ENCODE data around the gene HBQ1. TPM values are rescaled to one million over a fixed set of nuclear protein-coding genes. Genes with fewer than 3 reads are reported as not detected.

Gene HBQ1
- total RNA-seq, 1 experiment from 2014 or later: not detected

- BruUV-seq (replicated peaks): no TSS peak
- DNase-seq (ENCODE audit: low read depth, low spot score) (peak; percentile 12), ATAC-seq (peak; percentile 72; the same call in 1 of the 2 replicates)
- Histone ChIP-seq H4K20me1 (ENCODE audit: insufficient read depth) (no peaks in the 10 kb centered on the region), H3K4me1 (ENCODE audit: control insufficient read depth in 1 of 2, insufficient read depth in 2 of 2, low read length in 2 of 2) (peaks cover 0 to 5% of the 10 kb centered on the region in 2 experiments; a peak in 1 of 4 replicates), H3K9me3 (ENCODE audit: control insufficient read depth in 1 of 2, insufficient read depth in 1 of 2, low read depth in 1 of 2, low read length in 2 of 2) (no peaks in the 10 kb centered on the region), H3K27me3 (ENCODE audit: insufficient read depth, low read length) (no peaks in the 10 kb centered on the region), H3K9ac (ENCODE audit: low read length) (no peak overlapping the region), H2AFZ (ENCODE audit: low read depth, low read length, poor library complexity, severe bottlenecking) (no peak overlapping the region), H3K4me3 (replicated peaks in 1 of 2; ENCODE audit: low read depth in 1 of 2, low read length in 2 of 2) (no peak overlapping the region), H3K36me3 (ENCODE audit: control insufficient read depth in 1 of 2, insufficient read depth in 2 of 2, low read length in 2 of 2) (no peaks in the 10 kb centered on the region), H3K4me2 (ENCODE audit: low read length) (no peak overlapping the region), H3K9me2 (ENCODE audit: insufficient read depth) (no peaks in the 10 kb centered on the region), H3K79me2 (ENCODE audit: insufficient read depth, low read length) (no peaks in the 10 kb centered on the region), H3K27ac (ENCODE audit: low read depth, low read length) (no peak overlapping the region)
- ChIA-PET RAD21 (ENCODE audit: low non-redundant PET in 1 of 2, low total read pairs in 2 of 2, uncharacterized antibody in 2 of 2, unreplicated experiment in 2 of 2) (no interaction called here), CTCF (interaction anchor here (2.1 kb wide), 1 partner anchor 115 kb away, joined by 6 read pairs; no protein-coding TSS in a partner anchor), POLR2A (no interaction called here)
- TF ChIP-seq ZFX (IDR thresholded peaks at IDR 0.05) (no peak), ZBTB33 (IDR thresholded peaks at IDR 0.05; ENCODE audit: extremely low read depth, insufficient replicate concordance, low read length) (peak; percentile 36), MAX (IDR thresholded peaks at IDR 0.05) (peak; percentile 78)
- intact Hi-C loops (cut with micrococcal nuclease): loop anchor here (1.0 kb wide), 1 partner anchor 74 kb away; no protein-coding TSS in a partner anchor
Measured at GRCh38 chr16:180681-181564, 664 bp downstream of the HBQ1 start.

GRCh38 chr16:181565-182021, 1.3 kb downstream of the HBQ1 start:
- Histone ChIP-seq H3K27me3 (ENCODE audit: insufficient read depth, low read length) (no peaks in the 10 kb centered on the region), H3K4me1 (ENCODE audit: control insufficient read depth in 1 of 2, insufficient read depth in 2 of 2, low read length in 2 of 2) (peaks cover 0 to 5% of the 10 kb centered on the region in 2 experiments; a peak in 1 of 4 replicates), H3K36me3 (ENCODE audit: control insufficient read depth in 1 of 2, insufficient read depth in 2 of 2, low read length in 2 of 2) (no peaks in the 10 kb centered on the region), H3K9me3 (ENCODE audit: control insufficient read depth in 1 of 2, insufficient read depth in 1 of 2, low read depth in 1 of 2, low read length in 2 of 2) (no peaks in the 10 kb centered on the region), H3K79me2 (ENCODE audit: insufficient read depth, low read length) (no peaks in the 10 kb centered on the region), H3K4me2 (ENCODE audit: low read length) (no peak overlapping the region), H3K27ac (ENCODE audit: low read depth, low read length) (no peak overlapping the region), H3K9ac (ENCODE audit: low read length) (no peak overlapping the region), H4K20me1 (ENCODE audit: insufficient read depth) (no peaks in the 10 kb centered on the region), H3K4me3 (replicated peaks in 1 of 2; ENCODE audit: low read depth in 1 of 2, low read length in 2 of 2) (no peak overlapping the region), H2AFZ (ENCODE audit: low read depth, low read length, poor library complexity, severe bottlenecking) (no peak overlapping the region), H3K9me2 (ENCODE audit: insufficient read depth) (no peaks in the 10 kb centered on the region)
- intact Hi-C loops (cut with micrococcal nuclease): loop anchor here (1.0 kb wide), 1 partner anchor 74 kb away; no protein-coding TSS in a partner anchor
- RAD21 ChIA-PET (ENCODE audit: low non-redundant PET in 1 of 2, low total read pairs in 2 of 2, uncharacterized antibody in 2 of 2, unreplicated experiment in 2 of 2): no interaction called here
- DNase-seq (ENCODE audit: low read depth, low spot score) (no peak), ATAC-seq (peak; percentile 21)
- TF ChIP-seq POLR2AphosphoS5 (IDR thresholded peaks at IDR 0.05; ENCODE audit: low read depth, low read length) (0 out of 2 replicates have a peak, but pooled peaks have one; percentile 19), CTCF (IDR thresholded peaks at IDR 0.05 in 2 of 3, conservative IDR thresholded peaks at IDR 0.05 in 1 of 3; ENCODE audit: borderline replicate concordance in 1 of 3, insufficient read depth in 1 of 3, low read depth in 2 of 3, low read length in 2 of 3) (peak; percentile 51 to 70 (median 68); a peak in 5 of 6 replicates), ATF3 (IDR thresholded peaks at IDR 0.05) (no peak), RAD21 (IDR thresholded peaks at IDR 0.05; ENCODE audit: low read depth) (peak; percentile 74), JUND (IDR thresholded peaks at IDR 0.05) (no peak)
- BruUV-seq (replicated peaks): no TSS peak
- CTCF ChIA-PET: interaction anchor here (2.1 kb wide), 1 partner anchor 116 kb away, joined by 6 read pairs; no protein-coding TSS in a partner anchor
- POLR2A ChIA-PET: no interaction called here

Data from HCT116 (cell line).